RWPE2 (cell line): ENCODE data around the gene ANGEL1.

Source experiments
- ATAC-seq: fragments of 200-7000 bp; cut with Tn5 transposase; 3 replicates; pipeline ENCODE4 v1.9.1; 2021; ENCODE audit warnings: low read depth
- DNase-seq: peaks from one replicate; pipeline ENCODE4 v3.0.0-alpha.2; 2020; ENCODE audit warnings: low spot score
- H3K27ac ChIP-seq: fragments of 450-650 bp; 2 replicates; pipeline ENCODE4 v1.5.1; 2017; ENCODE audit warnings: mild to moderate bottlenecking; ENCODE audit not compliant: poor library complexity, severe bottlenecking
- H3K27me3 ChIP-seq: fragments of 250-450 bp; sonication (Bioruptor Pico); 2 replicates; pipeline ENCODE4 v1.5.1; 2021; ENCODE audit warnings: mild to moderate bottlenecking, moderate library complexity; ENCODE audit not compliant: insufficient read depth, poor library complexity, severe bottlenecking
- H3K36me3 ChIP-seq: fragments of 250-450 bp; sonication (Bioruptor Pico); 2 replicates; pipeline ENCODE4 v1.5.1; 2020; ENCODE audit warnings: low read depth, mild to moderate bottlenecking, moderate library complexity
- H3K4me1 ChIP-seq: fragments of 250-450 bp; sonication (Bioruptor Pico); 2 replicates; pipeline ENCODE4 v1.5.1; 2021; ENCODE audit warnings: mild to moderate bottlenecking, moderate library complexity; ENCODE audit not compliant: insufficient read depth, poor library complexity, severe bottlenecking
- H3K4me3 ChIP-seq: fragments of 250-450 bp; sonication (Bioruptor Pico); 2 replicates; pipeline ENCODE4 v1.5.1; 2021; ENCODE audit warnings: mild to moderate bottlenecking, moderate library complexity; ENCODE audit not compliant: severe bottlenecking
- H3K9me3 ChIP-seq: fragments of 250-450 bp; sonication (Bioruptor Pico); 2 replicates; pipeline ENCODE4 v1.5.1; 2021; ENCODE audit warnings: mild to moderate bottlenecking, moderate library complexity; ENCODE audit not compliant: severe bottlenecking
- TF ChIP-seq, protein P1 (sequence below): fragments of 450-650 bp; IDR thresholded peaks from one replicate; pipeline ENCODE4 v1.5.1; 2017; ENCODE audit warnings: mild to moderate bottlenecking, moderate library complexity; ENCODE audit not compliant: poor library complexity, severe bottlenecking

Gene ANGEL1

DNA sequence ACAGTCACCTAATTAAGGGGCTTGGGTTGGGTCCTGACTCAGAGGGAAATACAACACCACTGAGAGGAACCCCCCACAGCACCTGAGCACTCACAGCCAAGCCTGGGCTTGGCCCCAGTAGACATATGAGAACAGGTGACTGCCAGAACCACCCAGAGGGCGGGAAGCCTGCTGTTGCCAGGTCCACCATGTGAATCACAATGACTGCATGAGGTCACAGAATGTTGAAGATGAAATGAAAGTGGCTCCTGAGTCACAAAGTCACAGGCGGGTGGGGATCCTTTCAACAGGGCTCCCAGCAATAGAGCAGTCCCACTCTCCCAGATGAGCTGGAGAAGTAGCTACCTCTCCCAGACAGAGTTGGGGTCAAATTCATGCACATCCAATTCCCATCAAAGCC is 13.4 kb upstream of the ANGEL1 start, which contains the start of gene LRRC74A:
Gene LRRC74A (plus strand): TSS at position 287 of the 400 bp plus-strand sequence. CDS start 290 bp downstream, outside the sequence.
- ATAC-seq, result no peak
- Histone ChIP-seq H3K9me3 (no peaks in the 10 kb centered on the region), H3K27ac (no peak within 1 kb of the TSS), H3K4me1 (no peaks in the 10 kb centered on the region), H3K27me3 (no peaks in the 10 kb centered on the region), H3K36me3 (no peaks in the 10 kb centered on the region), H3K4me3 (no peak within 1 kb of the TSS)
- DNase-seq, result no peak
- TF ChIP-seq, protein P1, sequence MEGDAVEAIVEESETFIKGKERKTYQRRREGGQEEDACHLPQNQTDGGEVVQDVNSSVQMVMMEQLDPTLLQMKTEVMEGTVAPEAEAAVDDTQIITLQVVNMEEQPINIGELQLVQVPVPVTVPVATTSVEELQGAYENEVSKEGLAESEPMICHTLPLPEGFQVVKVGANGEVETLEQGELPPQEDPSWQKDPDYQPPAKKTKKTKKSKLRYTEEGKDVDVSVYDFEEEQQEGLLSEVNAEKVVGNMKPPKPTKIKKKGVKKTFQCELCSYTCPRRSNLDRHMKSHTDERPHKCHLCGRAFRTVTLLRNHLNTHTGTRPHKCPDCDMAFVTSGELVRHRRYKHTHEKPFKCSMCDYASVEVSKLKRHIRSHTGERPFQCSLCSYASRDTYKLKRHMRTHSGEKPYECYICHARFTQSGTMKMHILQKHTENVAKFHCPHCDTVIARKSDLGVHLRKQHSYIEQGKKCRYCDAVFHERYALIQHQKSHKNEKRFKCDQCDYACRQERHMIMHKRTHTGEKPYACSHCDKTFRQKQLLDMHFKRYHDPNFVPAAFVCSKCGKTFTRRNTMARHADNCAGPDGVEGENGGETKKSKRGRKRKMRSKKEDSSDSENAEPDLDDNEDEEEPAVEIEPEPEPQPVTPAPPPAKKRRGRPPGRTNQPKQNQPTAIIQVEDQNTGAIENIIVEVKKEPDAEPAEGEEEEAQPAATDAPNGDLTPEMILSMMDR, result no peak

DNA sequence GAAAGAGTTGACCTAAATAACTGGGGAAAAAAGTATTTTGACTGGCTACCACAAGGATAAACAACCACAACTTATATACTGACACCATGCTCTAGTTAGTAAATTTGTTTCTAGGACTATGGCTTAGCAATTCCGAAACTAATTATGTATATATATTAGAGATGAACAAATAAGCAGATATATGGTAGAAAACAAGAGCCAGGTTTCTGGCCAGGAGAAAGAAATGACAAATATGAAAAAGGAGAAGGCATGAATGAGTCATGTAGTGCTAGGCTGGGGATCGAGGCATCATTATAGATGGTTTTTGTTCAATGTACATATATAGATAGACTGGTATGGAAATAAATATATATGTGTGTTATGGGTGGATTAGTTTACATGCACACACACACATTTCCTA is 8.0 kb upstream of the ANGEL1 start:
- TF ChIP-seq, protein P1, result no peak
- Histone ChIP-seq H3K27me3 (peaks cover 12% of the 10 kb centered on the region), H3K9me3 (no peaks in the 10 kb centered on the region), H3K4me1 (no peaks in the 10 kb centered on the region), H3K27ac (no peak overlapping the region), H3K4me3 (no peak overlapping the region), H3K36me3 (no peaks in the 10 kb centered on the region)
- DNase-seq (no peak), ATAC-seq (no peak)

GRCh38 chr14:76814726-76815645 is 2.3 kb upstream of the ANGEL1 start:
- TF ChIP-seq, protein P1, result no peak
- Histone ChIP-seq H3K9me3 (no peaks in the 10 kb centered on the region), H3K36me3 (no peaks in the 10 kb centered on the region), H3K27me3 (peaks cover 4% of the 10 kb centered on the region), H3K4me3 (no peak overlapping the region), H3K27ac (no peak overlapping the region), H3K4me1 (peaks cover 12% of the 10 kb centered on the region)
- ATAC-seq (no peak), DNase-seq (no peak)

GRCh38 chr14:76812093-76812421 is 625 bp downstream of the ANGEL1 start:
- Histone ChIP-seq H3K27me3 (no peaks in the 10 kb centered on the region), H3K36me3 (peaks cover 17% of the 10 kb centered on the region), H3K9me3 (no peaks in the 10 kb centered on the region), H3K4me3 (peak overlapping the region; percentile 70), H3K27ac (peak overlapping the region; percentile 38), H3K4me1 (peaks cover 12% of the 10 kb centered on the region)
- DNase-seq (no peak), ATAC-seq (peak; percentile 36)
- TF ChIP-seq, protein P1, result no peak

GRCh38 chr14:76811561-76811960 is 1.1 kb downstream of the ANGEL1 start:
- ATAC-seq, result peak; percentile 2; the same call in 1 of the 3 replicates
- Histone ChIP-seq H3K4me3 (peak overlapping the region; percentile 70), H3K27me3 (no peaks in the 10 kb centered on the region), H3K27ac (peak overlapping the region; percentile 38), H3K4me1 (peaks cover 12% of the 10 kb centered on the region), H3K9me3 (no peaks in the 10 kb centered on the region), H3K36me3 (peaks cover 22% of the 10 kb centered on the region)
- DNase-seq, result no peak
- TF ChIP-seq, protein P1, result no peak
